IMR-90 (cell line): Measurements from ENCODE around the gene ERC2. TPM values are rescaled to one million over a fixed set of nuclear protein-coding genes. Genes with fewer than 3 reads are reported as not detected.
A peak's percentile ranks its signal among the peaks of the same experiment; 100 is the strongest.

ENCODE experiments used
- ATAC-seq: fragments of 200-7000 bp; cut with Tn5 transposase; 2 replicates; pipeline ENCODE4 v1.9.1; 2020; ENCODE audit warnings: low read depth, mild to moderate bottlenecking, moderate library complexity
- BruUV-seq: library from RNA; stranded (reverse); fragments of 400-500 nt; replicated peaks from 2 replicates; lab custom pipeline; 2021; lab: Mats Ljungman, UMichigan
- CTCF ChIA-PET: fragments of 300-600 bp; formaldehyde crosslinking; extraction: SDS; loops from one replicate; lab custom pipeline; 2021; ENCODE audit warnings: antibody characterized with exemption; lab: Yijun Ruan, JAX
- POLR2A ChIA-PET: fragments of 300-600 bp; sonication (Branson Sonifier 250); formaldehyde crosslinking; loops from one replicate; lab custom pipeline; 2022; ENCODE audit warnings: antibody characterized with exemption; ENCODE audit not compliant: unreplicated experiment; lab: Charles Lee
- DNase-seq: peaks from one replicate; pipeline ENCODE4 v3.0.0; 2013
- H2AFZ ChIP-seq: replicated peaks from 2 replicates; pipeline ENCODE3; 2013; ENCODE audit warnings: low read length, mild to moderate bottlenecking; ENCODE audit not compliant: poor library complexity
- H2AK5ac ChIP-seq: 2 replicates; pipeline ENCODE4 v1.6.1; 2013; ENCODE audit warnings: low read depth, low read length, inconsistent platforms
- H2AK9ac ChIP-seq: replicated peaks from 2 replicates; pipeline ENCODE3; 2013; ENCODE audit warnings: mild to moderate bottlenecking, low read depth, low read length, moderate library complexity; ENCODE audit not compliant: poor library complexity
- H2BK120ac ChIP-seq: 2 replicates; pipeline ENCODE4 v1.6.1; 2013; ENCODE audit warnings: low read depth, low read length, inconsistent platforms
- H2BK15ac ChIP-seq: 3 replicates; pipeline ENCODE4 v1.6.1; 2013; ENCODE audit warnings: low read depth, low read length, inconsistent platforms
- H2BK20ac ChIP-seq: 2 replicates; pipeline ENCODE4 v1.6.1; 2013; ENCODE audit warnings: low read depth, mild to moderate bottlenecking, inconsistent platforms, low read length, moderate library complexity
- H2BK5ac ChIP-seq: 2 replicates; pipeline ENCODE4 v1.6.1; 2013; ENCODE audit warnings: mild to moderate bottlenecking, low read depth, low read length, inconsistent platforms; ENCODE audit not compliant: poor library complexity, severe bottlenecking
- H3K14ac ChIP-seq: replicated peaks from 2 replicates; pipeline ENCODE4 v1.6.1; 2013; ENCODE audit warnings: low read depth, low read length, inconsistent platforms
- H3K18ac ChIP-seq: 2 replicates; pipeline ENCODE4 v1.6.1; 2013; ENCODE audit warnings: low read depth, low read length, control low read depth
- H3K23ac ChIP-seq: 2 replicates; pipeline ENCODE4 v1.6.1; 2013; ENCODE audit warnings: low read depth, low read length, inconsistent platforms
- H3K27ac ChIP-seq: 2 replicates; pipeline ENCODE4 v1.5.1; 2013; ENCODE audit warnings: mild to moderate bottlenecking, control low read depth, low read length; ENCODE audit not compliant: insufficient read depth
- H3K27me3 ChIP-seq: 2 replicates; pipeline ENCODE4 v1.6.1; 2013; ENCODE audit warnings: low read length; ENCODE audit not compliant: control insufficient read depth, insufficient read depth
- H3K36me3 ChIP-seq: 2 replicates; pipeline ENCODE4 v1.6.1; 2013; ENCODE audit warnings: low read length, mixed read lengths; ENCODE audit not compliant: control insufficient read depth, insufficient read depth
- H3K4ac ChIP-seq: 2 replicates; pipeline ENCODE4 v1.6.1; 2013; ENCODE audit warnings: low read depth, low read length, inconsistent platforms
- H3K4me1 ChIP-seq: 2 replicates; pipeline ENCODE4 v1.6.1; 2013; ENCODE audit warnings: low read length, mixed read lengths; ENCODE audit not compliant: control insufficient read depth, insufficient read depth
- H3K4me2 ChIP-seq: 2 replicates; pipeline ENCODE4 v1.6.1; 2013; ENCODE audit warnings: low read depth, mild to moderate bottlenecking, control low read depth, low read length, moderate library complexity
- H3K4me3 ChIP-seq: 2 replicates; pipeline ENCODE4 v1.5.1; 2013; ENCODE audit warnings: low read depth, mild to moderate bottlenecking, control low read depth, low read length, moderate library complexity; ENCODE audit not compliant: insufficient read depth
- H3K56ac ChIP-seq: 2 replicates; pipeline ENCODE4 v1.6.1; 2013; ENCODE audit warnings: low read length, inconsistent platforms; ENCODE audit not compliant: insufficient read depth; ENCODE audit errors: extremely low read depth
- H3K79me1 ChIP-seq, 2 experiments: 2 replicates each; pipeline ENCODE4 v1.6.1; 2013; ENCODE audit warnings: low read length in 2 of 2, inconsistent platforms in 1 of 2, low read depth in 1 of 2
- H3K9ac ChIP-seq: 2 replicates; pipeline ENCODE4 v1.6.1; 2013; ENCODE audit warnings: low read depth, low read length, control low read depth
- H3K9me1 ChIP-seq: 2 replicates; pipeline ENCODE4 v1.6.1; 2013; ENCODE audit warnings: low read length, inconsistent platforms; ENCODE audit not compliant: insufficient read depth
- H3K9me3 ChIP-seq: 2 replicates; pipeline ENCODE4 v1.6.1; 2013; ENCODE audit warnings: low read length; ENCODE audit not compliant: control insufficient read depth, insufficient read depth
- H4K20me1 ChIP-seq: 2 replicates; pipeline ENCODE4 v1.6.1; 2013; ENCODE audit warnings: low read length, inconsistent platforms; ENCODE audit not compliant: insufficient read depth
- H4K5ac ChIP-seq: 2 replicates; pipeline ENCODE4 v1.6.1; 2013; ENCODE audit warnings: mild to moderate bottlenecking, low read depth, low read length, control low read depth
- H4K8ac ChIP-seq, 2 experiments: 2 replicates each; pipeline ENCODE4 v1.6.1; 2013; ENCODE audit warnings: low read depth in 2 of 2, low read length in 2 of 2, control low read depth in 1 of 2, inconsistent platforms in 1 of 2
- H4K91ac ChIP-seq: 2 replicates; pipeline ENCODE4 v1.6.1; 2013; ENCODE audit warnings: low read depth, low read length, inconsistent platforms; ENCODE audit not compliant: insufficient read depth
- MAZ ChIP-seq: IDR thresholded peaks from 2 replicates; pipeline ENCODE4 v1.6.1; 2012; ENCODE audit warnings: low read depth, mild to moderate bottlenecking, low read length, improper control_type of control experiment, moderate library complexity, borderline replicate concordance
- SMC3 ChIP-seq: fragments of 150-350 bp; IDR thresholded peaks from 2 replicates; pipeline ENCODE4 v1.6.1; 2016; ENCODE audit warnings: low read depth, mild to moderate bottlenecking, antibody characterized with exemption, low read length, moderate library complexity
- WGBS, 2 experiments: methylation state at CpG; one replicate each; pipeline versions ENCODE4 v1.1.5 to v1.1.7; 2013; ENCODE audit warnings: missing lambda C conversion rate in 2 of 2; ENCODE audit not compliant: insufficient read length in 1 of 2; ENCODE audit errors: extremely low coverage in 2 of 2; 5-methylcytosine and 5-hydroxymethylcytosine counted together
- dilution Hi-C: fragments of 300-500 bp; cut with HindIII; formaldehyde crosslinking; loops from one replicate; pipeline ENCODE4 v1.14.3; 2018; ENCODE audit warnings: low sequenced_read_pairs; ENCODE audit not compliant: unreplicated experiment
- in situ Hi-C: fragments of 300-500 bp; cut with MboI; formaldehyde crosslinking; loops from 3 replicates; pipeline ENCODE4 v1.14.3; 2019; ENCODE audit warnings: low sequenced_read_pairs, inconsistent platforms, mixed read lengths
- intact Hi-C: fragments of 100-400 bp; cut with micrococcal nuclease; formaldehyde crosslinking; loops from 2 replicates; pipeline ENCODE4 v1.10.0; 2022
- polyA plus RNA-seq, 3 experiments: library from polyadenylated mRNA; depleted of rRNA; stranded (reverse); fragments of >200 nt; gene quantifications; 2 replicates each; pipeline ENCODE4 v1.2.3, GENCODE V29; 2012; ENCODE audit warnings: low replicate concordance in 1 of 3
- total RNA-seq: library from RNA; depleted of rRNA; stranded (reverse); fragments of >200 nt; gene quantifications from 2 replicates; pipeline ENCODE4 v1.2.3, GENCODE V29; 2012

ERC2 gene
- total and polyA plus RNA-seq, 2 of the 4 experiments (the other 2 are of a cell fraction), result 0.17 to 0.18 TPM

DNA sequence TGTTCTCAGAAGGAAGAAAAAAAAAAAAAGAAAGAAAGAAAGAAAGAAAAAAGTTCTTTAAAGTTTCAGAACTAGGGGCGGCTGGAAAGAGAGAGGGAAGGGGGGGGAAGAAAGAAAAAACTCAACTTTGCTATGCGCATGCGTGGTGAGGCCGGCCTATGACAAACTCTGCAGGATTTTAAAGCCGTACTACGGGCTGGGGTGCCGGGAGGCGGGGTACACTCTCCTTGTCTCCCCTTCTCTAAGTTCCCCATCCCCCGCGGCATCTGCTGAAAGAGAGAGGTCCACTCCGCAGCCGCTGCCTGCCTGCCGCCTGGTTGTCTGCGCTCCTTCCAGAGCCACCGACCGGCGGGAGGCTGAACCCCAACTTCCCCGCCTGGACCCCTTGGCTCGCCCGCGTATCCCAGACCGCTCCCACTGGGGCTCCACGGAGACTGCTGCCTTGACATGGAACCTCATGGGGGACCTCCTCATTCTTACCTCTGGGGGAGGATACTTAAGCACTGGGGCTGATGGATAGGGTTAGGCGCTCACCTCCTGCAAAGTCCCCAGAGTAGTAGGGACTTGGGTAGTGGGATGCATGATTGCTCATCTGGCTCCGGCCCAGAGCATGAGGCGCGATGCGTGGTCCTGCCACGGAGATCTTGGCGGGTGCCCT lies 979.7 kb downstream of the ERC2 start:
- Histone ChIP-seq H3K23ac (peak overlapping the region; percentile 58), H3K4me3 (peak overlapping the region; percentile 89), H3K56ac (peak overlapping the region; percentile 84), H2BK120ac (peak overlapping the region; percentile 83), H4K91ac (peak overlapping the region; percentile 92), H3K9ac (peak overlapping the region; percentile 100), H3K27me3 (no peaks in the 10 kb centered on the region), H2BK15ac (peak overlapping the region; percentile 13; the same call in 2 of the 3 replicates), H4K5ac (peak overlapping the region; percentile 52), H2BK5ac (peak overlapping the region; percentile 95), H3K79me1 (peaks cover 0 to 22% of the 10 kb centered on the region in 2 experiments; a peak in 1 of 4 replicates), H3K14ac (peak overlapping the region; percentile 79), H3K9me3 (no peaks in the 10 kb centered on the region), H2AFZ (peak overlapping the region; percentile 94), H4K20me1 (no peaks in the 10 kb centered on the region), H3K9me1 (peaks cover 18% of the 10 kb centered on the region), H3K36me3 (peaks cover 13% of the 10 kb centered on the region), H3K4me2 (peak overlapping the region; percentile 84), H2AK9ac (peak overlapping the region; percentile 77), H2AK5ac (peak overlapping the region; percentile 44; the same call in 1 of the 2 replicates), H3K4me1 (peaks cover 22% of the 10 kb centered on the region), H2BK20ac (peak overlapping the region; percentile 38), H3K27ac (peak overlapping the region; percentile 98), H3K18ac (peak overlapping the region; percentile 53; the same call in 1 of the 2 replicates), H3K4ac (peak overlapping the region; percentile 98), H4K8ac (peak overlapping the region; percentile 81 to 85)
- DNase-seq (peak; percentile 89), ATAC-seq (peak; percentile 40)
- CTCF ChIA-PET, result interaction anchor here (2.3 kb wide), 1 partner anchor 233 kb away, joined by 14 read pairs; no protein-coding TSS in a partner anchor
- in situ Hi-C loops, result loop anchor here (5.0 to 10.0 kb wide), 6 partner anchors 234 to 1064 kb away; no protein-coding TSS in a partner anchor
- TF ChIP-seq MAZ (peak; percentile 30; the same call in 1 of the 2 replicates), SMC3 (no peak)
- dilution Hi-C loops, result no loop called here
- POLR2A ChIA-PET, result interaction anchor here (0.5 to 1.5 kb wide), 2 partner anchors 83 to 213 kb away, joined by 3 to 4 read pairs; no protein-coding TSS in a partner anchor
- intact Hi-C loops, result loop anchor here (1.0 to 10.0 kb wide), 5 partner anchors 134 to 646 kb away; no protein-coding TSS in a partner anchor
- no TSS peak for BruUV-seq
- 20% methylated on average over 1 of the region's 30 CpGs; no CpG with 5 or more reads in 1 of the 2 experiments for WGBS, 2 experiments
